Peyer's patch (tissue), 4 donors: ENCODE data around the gene TSLP. TPM values are rescaled to one million over a fixed set of nuclear protein-coding genes. Genes with fewer than 3 reads are reported as not detected.

Source experiments
- DNase-seq, 3 donors: peaks; one replicate each; pipeline ENCODE4 v3.0.0-alpha.2; 2017 to 2019
- H3K27ac ChIP-seq, 4 donors: fragments of 200-600 bp; sonication (generic); one replicate each; pipeline ENCODE4 v1.5.1; 2016 to 2019
- H3K27me3 ChIP-seq, 2 donors: fragments of 200-600 bp; sonication (generic); one replicate each; pipeline ENCODE4 v1.5.1; 2019
- H3K36me3 ChIP-seq, 3 donors: fragments of 200-600 bp; sonication (generic); one replicate each; pipeline ENCODE4 v1.5.1; 2016 to 2019
- H3K4me1 ChIP-seq, 4 donors: fragments of 200-600 bp; sonication (generic); one replicate each; pipeline ENCODE4 v1.5.1; 2016 to 2019
- H3K4me3 ChIP-seq, 4 donors: fragments of 200-600 bp; sonication (generic); 1 replicate in 3 of 4; 2 replicates in 1 of 4; pipeline ENCODE4 v1.5.1; 2016 to 2019; ENCODE audit warnings: mild to moderate bottlenecking in 1 of 4
- H3K9me3 ChIP-seq, 4 donors: fragments of 200-600 bp; sonication (generic); one replicate each; pipeline ENCODE4 v1.5.1; 2016 to 2019; ENCODE audit warnings: mild to moderate bottlenecking in 1 of 4
- POLR2A ChIP-seq, 2 donors: fragments of 450-650 bp; IDR thresholded peaks; one replicate each; pipeline ENCODE4 v1.5.1; 2017; ENCODE audit warnings: antibody characterized with exemption in 2 of 2, mild to moderate bottlenecking in 2 of 2, moderate library complexity in 2 of 2
- total RNA-seq, 4 donors: library from RNA; depleted of rRNA; stranded (reverse); fragments of >200 nt; gene quantifications; one replicate each; pipeline ENCODE4 v1.1.0, GENCODE V29; 2016
- TF ChIP-seq, protein P1 (sequence below), 6 experiments: fragments of 450-650 bp in 4 of 6; fragments of 200-600 bp in 2 of 6; sonication (generic) in 1 of 6; IDR thresholded peaks; one replicate each; pipeline ENCODE4 v1.5.1; 2017 to 2019; ENCODE audit warnings: antibody characterized with exemption in 6 of 6, mild to moderate bottlenecking in 3 of 6, moderate library complexity in 1 of 6

The TSLP gene
- total RNA-seq, 4 donors from 2014 or later = 0.35 to 0.40 TPM; not detected in 2

DNA sequence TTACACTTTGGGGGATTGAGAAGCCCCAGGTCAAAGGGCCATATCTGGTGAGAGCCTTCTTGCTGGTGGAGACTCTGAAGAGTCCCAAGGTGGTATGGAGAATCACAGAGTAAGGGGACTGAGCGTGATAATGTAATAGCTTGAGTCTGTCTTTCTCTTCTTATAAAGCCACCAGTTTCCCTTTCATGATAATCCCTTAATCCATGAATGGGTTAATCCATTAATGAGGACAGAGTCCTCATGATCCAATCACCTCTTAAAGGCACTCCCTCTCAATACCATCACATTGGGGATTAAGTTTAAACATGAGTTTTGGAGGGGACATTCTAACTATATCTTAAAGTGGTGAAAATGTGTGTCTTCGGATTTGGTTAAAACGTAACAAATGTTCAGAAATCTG is 42.2 kb downstream of the TSLP start:
- no peak for TF ChIP-seq POLR2A (IDR thresholded peaks at IDR 0.05)
- TF ChIP-seq, protein P1, sequence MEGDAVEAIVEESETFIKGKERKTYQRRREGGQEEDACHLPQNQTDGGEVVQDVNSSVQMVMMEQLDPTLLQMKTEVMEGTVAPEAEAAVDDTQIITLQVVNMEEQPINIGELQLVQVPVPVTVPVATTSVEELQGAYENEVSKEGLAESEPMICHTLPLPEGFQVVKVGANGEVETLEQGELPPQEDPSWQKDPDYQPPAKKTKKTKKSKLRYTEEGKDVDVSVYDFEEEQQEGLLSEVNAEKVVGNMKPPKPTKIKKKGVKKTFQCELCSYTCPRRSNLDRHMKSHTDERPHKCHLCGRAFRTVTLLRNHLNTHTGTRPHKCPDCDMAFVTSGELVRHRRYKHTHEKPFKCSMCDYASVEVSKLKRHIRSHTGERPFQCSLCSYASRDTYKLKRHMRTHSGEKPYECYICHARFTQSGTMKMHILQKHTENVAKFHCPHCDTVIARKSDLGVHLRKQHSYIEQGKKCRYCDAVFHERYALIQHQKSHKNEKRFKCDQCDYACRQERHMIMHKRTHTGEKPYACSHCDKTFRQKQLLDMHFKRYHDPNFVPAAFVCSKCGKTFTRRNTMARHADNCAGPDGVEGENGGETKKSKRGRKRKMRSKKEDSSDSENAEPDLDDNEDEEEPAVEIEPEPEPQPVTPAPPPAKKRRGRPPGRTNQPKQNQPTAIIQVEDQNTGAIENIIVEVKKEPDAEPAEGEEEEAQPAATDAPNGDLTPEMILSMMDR (IDR thresholded peaks at IDR 0.05) = no peak
- H3K9me3 ChIP-seq = no peaks in the 10 kb centered on the region
- H3K27ac ChIP-seq = no peak overlapping the region
- no peak for DNase-seq
- H3K4me1 ChIP-seq = no peaks in the 10 kb centered on the region
- no peak overlapping the region for H3K4me3 ChIP-seq
- peaks cover 0 to 44% (median 0%) of the 10 kb centered on the region in 3 donors for H3K36me3 ChIP-seq
- no peaks in the 10 kb centered on the region for H3K27me3 ChIP-seq

DNA sequence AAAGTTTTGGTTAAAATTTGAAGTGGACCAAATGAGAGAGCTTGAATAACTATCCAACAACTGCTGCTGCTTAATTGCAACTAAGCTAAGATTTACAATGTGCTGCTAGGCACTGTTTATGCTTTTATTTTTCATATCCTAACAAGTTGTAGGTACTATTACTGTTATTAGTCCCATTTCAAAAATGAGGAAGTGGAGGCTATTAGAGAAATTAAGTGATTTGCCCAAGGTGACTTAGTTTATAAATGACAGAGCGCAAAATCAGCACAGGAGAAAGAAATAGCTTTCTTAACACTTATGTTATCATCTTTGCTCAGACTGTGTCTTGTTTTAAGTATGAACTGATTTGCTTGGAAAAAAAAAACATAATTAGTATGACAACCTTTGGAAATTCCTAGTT is 43.7 kb downstream of the TSLP start:
- H3K4me3 ChIP-seq = no peak overlapping the region
- TF ChIP-seq, protein P1 (IDR thresholded peaks at IDR 0.05) = no peak
- no peak for TF ChIP-seq POLR2A (IDR thresholded peaks at IDR 0.05)
- no peaks in the 10 kb centered on the region for H3K4me1 ChIP-seq
- H3K36me3 ChIP-seq = peaks cover 0 to 40% (median 0%) of the 10 kb centered on the region in 3 donors
- no peaks in the 10 kb centered on the region for H3K9me3 ChIP-seq
- DNase-seq = no peak
- no peaks in the 10 kb centered on the region for H3K27me3 ChIP-seq
- no peak overlapping the region for H3K27ac ChIP-seq

DNA sequence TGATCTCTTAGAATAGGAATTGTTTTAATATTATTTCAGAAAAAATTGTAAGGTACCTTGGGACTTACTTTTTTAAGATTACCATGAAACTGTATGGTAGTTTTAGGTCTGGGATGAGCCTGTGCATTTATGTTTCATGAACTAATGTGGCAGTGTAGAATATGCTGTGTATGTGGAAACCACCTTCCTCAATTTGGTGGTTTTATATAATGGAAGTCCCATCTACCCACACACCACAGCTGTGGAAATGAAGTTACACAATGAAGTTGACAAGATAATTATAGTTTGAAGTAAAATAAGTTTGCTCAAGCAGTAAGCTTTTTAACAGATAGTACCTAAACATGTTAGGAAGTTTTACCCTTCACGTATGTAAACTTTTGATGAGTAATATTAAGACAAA is 45.0 kb downstream of the TSLP start:
- Histone ChIP-seq H3K4me3 (no peak overlapping the region), H3K27ac (no peak overlapping the region), H3K27me3 (no peaks in the 10 kb centered on the region), H3K4me1 (no peaks in the 10 kb centered on the region), H3K9me3 (no peaks in the 10 kb centered on the region), H3K36me3 (peaks cover 0 to 40% (median 0%) of the 10 kb centered on the region in 3 donors)
- no peak for DNase-seq
- TF ChIP-seq, protein P1 (IDR thresholded peaks at IDR 0.05) = no peak
- TF ChIP-seq POLR2A (IDR thresholded peaks at IDR 0.05) = no peak

DNA sequence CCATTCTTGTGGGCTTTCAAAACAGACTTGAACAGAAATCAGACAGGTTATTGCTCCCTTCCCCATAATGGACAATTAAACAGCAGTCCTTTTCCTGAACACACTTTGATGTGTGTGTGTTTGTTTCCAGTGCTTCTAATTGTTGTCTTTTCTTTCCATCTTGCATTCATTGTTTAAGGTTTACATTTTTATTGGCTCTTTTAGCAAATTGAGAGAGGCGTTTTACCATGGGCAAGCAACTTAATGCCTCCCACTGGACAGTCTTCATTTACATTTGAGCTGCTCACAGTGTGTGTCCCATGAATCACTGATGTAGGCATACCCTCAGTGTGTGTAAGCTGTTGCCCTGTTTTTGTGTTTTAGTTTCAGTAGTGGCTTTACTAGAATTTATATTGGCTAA is 45.6 kb downstream of the TSLP start:
- H3K4me1 ChIP-seq = no peaks in the 10 kb centered on the region
- H3K4me3 ChIP-seq = no peak overlapping the region
- no peak overlapping the region for H3K27ac ChIP-seq
- peaks cover 0 to 40% (median 0%) of the 10 kb centered on the region in 3 donors for H3K36me3 ChIP-seq
- H3K9me3 ChIP-seq = no peaks in the 10 kb centered on the region
- DNase-seq = no peak
- no peak for TF ChIP-seq POLR2A (IDR thresholded peaks at IDR 0.05)
- TF ChIP-seq, protein P1 (IDR thresholded peaks at IDR 0.05) = no peak
- no peaks in the 10 kb centered on the region for H3K27me3 ChIP-seq

DNA sequence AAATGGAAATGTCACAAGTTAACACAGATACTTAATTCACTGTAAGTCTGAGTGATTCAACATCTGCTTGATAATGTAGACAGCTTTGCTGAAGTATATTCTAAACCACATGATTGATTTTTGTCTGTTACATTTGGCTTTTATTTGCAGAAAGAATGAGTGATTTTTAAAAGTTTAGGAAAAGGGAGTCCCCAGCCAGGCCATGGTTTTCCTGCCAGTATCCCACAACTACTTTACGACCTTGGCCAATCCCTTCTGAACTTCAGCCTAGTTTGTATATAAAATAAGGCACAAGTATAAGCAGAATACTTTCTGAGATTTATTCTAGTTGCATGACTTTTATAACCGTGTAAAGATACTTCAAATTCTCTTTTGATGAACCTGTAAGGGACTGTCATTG is 47.7 kb downstream of the TSLP start:
- no peak overlapping the region for H3K4me3 ChIP-seq
- no peaks in the 10 kb centered on the region for H3K4me1 ChIP-seq
- H3K27ac ChIP-seq = no peak overlapping the region
- peaks cover 0 to 46% (median 0%) of the 10 kb centered on the region in 3 donors for H3K36me3 ChIP-seq
- no peaks in the 10 kb centered on the region for H3K9me3 ChIP-seq
- TF ChIP-seq POLR2A (IDR thresholded peaks at IDR 0.05) = no peak
- TF ChIP-seq, protein P1 (IDR thresholded peaks at IDR 0.05) = no peak
- no peaks in the 10 kb centered on the region for H3K27me3 ChIP-seq
- DNase-seq = no peak

DNA sequence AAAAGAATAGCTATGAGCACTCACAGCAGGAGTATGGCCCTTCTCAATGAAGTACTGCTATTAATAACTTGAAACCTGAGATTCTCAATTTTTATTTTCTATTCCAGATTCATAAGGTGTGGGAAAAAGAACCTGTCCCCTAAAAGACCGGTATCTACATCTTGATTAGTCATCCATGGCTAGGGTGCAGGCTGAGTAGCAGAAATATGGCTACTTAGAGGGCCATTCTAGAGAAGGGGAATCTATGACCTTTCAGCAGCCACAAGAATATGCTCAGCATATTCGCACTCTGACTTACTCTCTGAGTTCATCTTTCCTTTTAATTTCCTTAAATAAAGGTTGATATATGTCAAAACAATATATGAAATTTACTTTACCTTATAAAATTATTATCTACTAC is 48.3 kb downstream of the TSLP start:
- H3K9me3 ChIP-seq = no peaks in the 10 kb centered on the region
- H3K27me3 ChIP-seq = no peaks in the 10 kb centered on the region
- H3K4me1 ChIP-seq = no peaks in the 10 kb centered on the region
- TF ChIP-seq POLR2A (IDR thresholded peaks at IDR 0.05) = no peak
- TF ChIP-seq, protein P1 (IDR thresholded peaks at IDR 0.05) = no peak
- no peak overlapping the region for H3K4me3 ChIP-seq
- H3K27ac ChIP-seq = no peak overlapping the region
- peaks cover 0 to 53% (median 0%) of the 10 kb centered on the region in 3 donors for H3K36me3 ChIP-seq
- no peak for DNase-seq
